Transverse colon (tissue), 4 donors: ENCODE measurements around the gene MCC. TPM values are rescaled to one million over a fixed set of nuclear protein-coding genes. Genes with fewer than 3 reads are reported as not detected.
"Not testable (repeated sequence)": the region's sequence is repeated elsewhere in the genome, so short reads cannot be mapped to it uniquely, and the experiment has no call there.

Source experiments
- DNase-seq: peaks from one replicate; pipeline ENCODE4 v3.0.0-alpha.2; 2019
- H3K27ac ChIP-seq, 4 donors: fragments of 200-600 bp; sonication (generic); 2 replicates each; pipeline ENCODE4 v1.5.1; 2016 to 2018; ENCODE audit warnings: inconsistent platforms in 4 of 4
- H3K27me3 ChIP-seq: fragments of 200-600 bp; sonication (generic); 2 replicates; pipeline ENCODE4 v1.5.1; 2017; ENCODE audit warnings: inconsistent platforms
- H3K36me3 ChIP-seq, 4 donors: fragments of 200-600 bp; sonication (generic); 2 replicates each; pipeline ENCODE4 v1.5.1; 2017 to 2019; ENCODE audit warnings: inconsistent platforms in 4 of 4
- H3K4me1 ChIP-seq, 4 donors: fragments of 200-600 bp; sonication (generic); 2 replicates each; pipeline ENCODE4 v1.5.1; 2017 to 2020; ENCODE audit warnings: inconsistent platforms in 4 of 4
- H3K4me3 ChIP-seq, 4 donors: fragments of 200-600 bp; sonication (generic); 1 replicate in 1 of 4; 2 replicates in 3 of 4; pipeline versions ENCODE4 v1.5.1 to v1.6.1; 2017 to 2019; ENCODE audit warnings: inconsistent platforms in 4 of 4
- H3K9me3 ChIP-seq, 2 donors: fragments of 200-600 bp; sonication (generic); 2 replicates each; pipeline ENCODE4 v1.5.1; 2017 to 2019; ENCODE audit warnings: inconsistent platforms in 2 of 2
- EP300 ChIP-seq: sonication (generic); formaldehyde crosslinking; IDR thresholded peaks from one replicate; pipeline ENCODE4 v1.6.1; 2017; ENCODE audit warnings: antibody characterized with exemption, low read depth
- POLR2A ChIP-seq: fragments of 450-650 bp; IDR thresholded peaks from one replicate; pipeline ENCODE4 v1.6.1; 2016; ENCODE audit warnings: antibody characterized with exemption, mild to moderate bottlenecking, moderate library complexity
- POLR2AphosphoS5 ChIP-seq, 3 donors: sonication (generic); formaldehyde crosslinking; IDR thresholded peaks; one replicate each; pipeline ENCODE4 v1.6.1; 2016; ENCODE audit warnings: antibody characterized with exemption in 3 of 3
- WGBS, 2 donors: methylation state at CpG; one replicate each; pipeline ENCODE4 v1.1.5; 2018; ENCODE audit warnings: low coverage in 1 of 2; 5-methylcytosine and 5-hydroxymethylcytosine counted together
- in situ Hi-C, 4 donors: fragments of 200-750 bp; cut with MboI; loops; one replicate each; pipeline versions ENCODE4 v1.15.0 to v1.15.1; 2017; ENCODE audit warnings: low sequenced_read_pairs in 3 of 4, low pct_ligation_motif_present in 1 of 4, low pct_unique_long_range_greater_than_20kb in 1 of 4
- intact Hi-C: fragments of 100-400 bp; cut with DNase I; formaldehyde crosslinking; loops from one replicate; pipeline ENCODE4 v1.15.1; 2023; ENCODE audit warnings: low total_unique reads
- total RNA-seq, 4 donors: library from RNA; depleted of rRNA; stranded (reverse); fragments of >200 nt; gene quantifications; one replicate each; pipeline ENCODE4 v1.1.0, GENCODE V29; 2016
- TF ChIP-seq, protein P1 (sequence below), 5 experiments: fragments of 200-600 bp in 3 of 5; fragments of 450-650 bp in 2 of 5; sonication (generic) in 3 of 5; IDR thresholded peaks; 1 replicate in 2 of 5; 2 replicates in 3 of 5; pipeline ENCODE4 v1.5.1; 2016 to 2017; ENCODE audit warnings: antibody characterized with exemption in 5 of 5, inconsistent platforms in 3 of 5, mild to moderate bottlenecking in 2 of 5, moderate library complexity in 1 of 5

MCC gene
- total RNA-seq, 4 donors from 2014 or later = 2.6 to 28.4 (median 16.4) TPM

DNA sequence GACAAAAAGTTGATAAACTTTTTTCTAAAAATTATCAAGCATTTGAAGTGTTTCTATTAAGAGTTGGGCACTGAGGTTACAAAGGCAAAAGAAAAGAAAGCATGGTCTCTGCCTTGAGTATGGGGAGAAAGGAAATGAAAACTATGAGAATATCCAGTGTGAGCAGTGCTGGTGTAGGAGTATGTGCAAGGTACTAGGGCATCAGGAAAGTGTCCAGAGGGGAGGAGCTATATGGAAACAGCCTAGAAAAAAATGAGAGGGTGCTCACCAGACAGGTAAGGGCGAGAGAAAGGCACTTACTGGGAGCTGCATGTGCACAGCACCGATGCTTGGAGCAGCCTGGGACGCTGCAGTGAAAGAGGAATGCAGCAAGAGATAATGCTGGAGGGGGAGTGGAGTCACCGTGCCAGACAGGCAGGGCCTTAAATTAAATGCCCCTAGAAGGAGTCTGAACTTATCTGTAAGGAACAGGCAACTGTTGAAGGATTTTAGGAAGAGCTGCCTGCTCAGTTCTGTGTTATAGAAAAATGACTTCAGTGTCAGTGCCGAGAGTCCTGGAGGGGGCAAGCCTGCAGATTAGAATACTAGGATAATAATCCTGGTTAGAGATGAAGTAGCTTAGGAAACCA lies 14.0 kb downstream of the MCC start:
- Histone ChIP-seq H3K4me1 (no peaks in the 10 kb centered on the region), H3K27me3 (no peaks in the 10 kb centered on the region), H3K36me3 (no peaks in the 10 kb centered on the region), H3K27ac (no peak overlapping the region), H3K9me3 (no peaks in the 10 kb centered on the region), H3K4me3 (no peak overlapping the region)
- in situ Hi-C loops = no loop called here
- intact Hi-C loops = no loop called here
- 51 to 68% methylated on average over 4 to 5 of the region's 5 CpGs for WGBS, 2 donors
- TF ChIP-seq, protein P1, sequence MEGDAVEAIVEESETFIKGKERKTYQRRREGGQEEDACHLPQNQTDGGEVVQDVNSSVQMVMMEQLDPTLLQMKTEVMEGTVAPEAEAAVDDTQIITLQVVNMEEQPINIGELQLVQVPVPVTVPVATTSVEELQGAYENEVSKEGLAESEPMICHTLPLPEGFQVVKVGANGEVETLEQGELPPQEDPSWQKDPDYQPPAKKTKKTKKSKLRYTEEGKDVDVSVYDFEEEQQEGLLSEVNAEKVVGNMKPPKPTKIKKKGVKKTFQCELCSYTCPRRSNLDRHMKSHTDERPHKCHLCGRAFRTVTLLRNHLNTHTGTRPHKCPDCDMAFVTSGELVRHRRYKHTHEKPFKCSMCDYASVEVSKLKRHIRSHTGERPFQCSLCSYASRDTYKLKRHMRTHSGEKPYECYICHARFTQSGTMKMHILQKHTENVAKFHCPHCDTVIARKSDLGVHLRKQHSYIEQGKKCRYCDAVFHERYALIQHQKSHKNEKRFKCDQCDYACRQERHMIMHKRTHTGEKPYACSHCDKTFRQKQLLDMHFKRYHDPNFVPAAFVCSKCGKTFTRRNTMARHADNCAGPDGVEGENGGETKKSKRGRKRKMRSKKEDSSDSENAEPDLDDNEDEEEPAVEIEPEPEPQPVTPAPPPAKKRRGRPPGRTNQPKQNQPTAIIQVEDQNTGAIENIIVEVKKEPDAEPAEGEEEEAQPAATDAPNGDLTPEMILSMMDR (IDR thresholded peaks at IDR 0.05) = no peak
- no peak for TF ChIP-seq POLR2A
- TF ChIP-seq EP300 = no peak
- no peak for TF ChIP-seq POLR2AphosphoS5 (IDR thresholded peaks at IDR 0.05)
- DNase-seq = no peak

DNA sequence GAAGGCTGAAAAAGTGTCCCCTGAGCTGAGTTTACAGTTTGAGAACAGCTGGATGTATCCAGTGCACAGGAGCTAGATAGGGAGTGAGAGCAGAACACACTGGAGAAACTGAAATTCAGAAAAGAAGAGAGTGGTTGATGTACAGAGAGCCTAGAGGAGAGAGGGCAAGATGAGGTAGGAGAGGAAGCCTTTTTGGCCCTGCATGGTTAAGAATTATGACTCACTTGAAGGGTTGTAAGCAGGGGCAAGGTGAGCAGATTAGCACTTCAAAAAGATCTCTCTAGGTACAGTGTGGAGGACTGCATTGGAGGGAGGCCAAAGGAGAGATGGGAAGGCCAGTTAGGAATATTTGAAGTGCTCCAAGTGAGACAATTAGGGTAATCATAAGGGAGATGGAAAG lies 25.2 kb downstream of the MCC start:
- H3K27ac ChIP-seq = no peak overlapping the region
- no peak overlapping the region for H3K4me3 ChIP-seq
- TF ChIP-seq EP300 = no peak
- TF ChIP-seq POLR2A = no peak
- TF ChIP-seq POLR2AphosphoS5 (IDR thresholded peaks at IDR 0.05) = no peak
- TF ChIP-seq, protein P1 (IDR thresholded peaks at IDR 0.05) = no peak
- DNase-seq = no peak
- H3K36me3 ChIP-seq = no peaks in the 10 kb centered on the region
- H3K4me1 ChIP-seq = no peaks in the 10 kb centered on the region
- H3K9me3 ChIP-seq = no peaks in the 10 kb centered on the region
- in situ Hi-C loops = no loop called here
- intact Hi-C loops = no loop called here
- no peaks in the 10 kb centered on the region for H3K27me3 ChIP-seq

DNA sequence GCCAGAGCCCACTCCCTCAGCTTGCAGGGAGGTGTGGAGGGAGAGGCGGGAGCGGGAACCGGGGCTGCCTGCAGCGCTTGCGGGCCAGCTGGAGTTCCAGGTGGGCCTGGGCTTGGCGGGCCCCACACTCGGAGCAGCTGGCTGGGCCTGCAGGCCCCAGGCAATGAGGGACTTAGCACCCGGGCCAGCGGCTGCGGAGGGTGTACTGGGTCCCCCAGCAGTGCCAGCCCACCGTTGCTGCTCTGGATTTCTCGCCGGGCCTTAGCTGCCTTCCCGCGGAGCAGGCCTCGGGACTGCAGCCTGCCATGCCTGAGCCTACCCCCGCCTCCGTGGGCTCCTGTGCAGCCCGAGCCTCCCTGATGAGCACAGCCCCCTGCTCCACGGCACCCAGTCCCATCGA lies 31.1 kb downstream of the MCC start:
- WGBS, 2 donors = 94% methylated on average over 21 of the region's 21 CpGs; no CpG with 5 or more reads in 1 of the 2 donors
- intact Hi-C loops = not testable (repeated sequence)

DNA sequence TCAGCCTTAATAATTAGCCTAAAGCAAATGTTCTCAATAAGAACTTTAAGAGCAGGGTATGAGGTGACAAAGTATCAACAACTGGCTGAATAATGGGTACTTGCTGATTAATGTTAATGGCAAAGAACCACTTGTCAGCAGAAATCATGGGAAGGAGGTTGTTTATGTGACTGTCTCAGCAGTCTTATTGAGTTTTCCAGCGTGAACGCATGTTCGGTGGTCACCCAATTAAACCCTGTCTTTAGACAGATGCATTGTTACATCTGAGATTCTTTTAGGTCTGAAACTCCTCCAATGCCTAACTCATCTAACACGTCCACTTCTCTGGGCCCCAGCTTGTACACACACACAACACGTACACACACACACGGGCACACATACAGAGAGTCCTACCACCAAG lies 35.3 kb downstream of the MCC start:
- in situ Hi-C loops = no loop called here

More for the DNA sequence above, 31.1 kb downstream of the MCC start:
- DNase-seq, H3K27ac ChIP-seq, H3K9me3 ChIP-seq, H3K4me1 ChIP-seq, H3K36me3 ChIP-seq, H3K4me3 ChIP-seq, H3K27me3 ChIP-seq, in situ Hi-C loops: not testable (repeated sequence)

More for the DNA sequence above, 35.3 kb downstream of the MCC start:
- WGBS, 2 donors = 86 to 96% methylated on average over 5 to 6 of the region's 6 CpGs
- Histone ChIP-seq H3K27ac (no peak overlapping the region), H3K4me3 (no peak overlapping the region), H3K27me3 (no peaks in the 10 kb centered on the region), H3K9me3 (no peaks in the 10 kb centered on the region), H3K4me1 (no peaks in the 10 kb centered on the region), H3K36me3 (no peaks in the 10 kb centered on the region)
- DNase-seq = no peak
- intact Hi-C loops = no loop called here
- TF ChIP-seq POLR2A (no peak), POLR2AphosphoS5 (IDR thresholded peaks at IDR 0.05) (no peak), EP300 (no peak)
- TF ChIP-seq, protein P1 (IDR thresholded peaks at IDR 0.05) = no peak
